Mesothelial cell of epicardium (in vitro differentiated cells): Measurements from ENCODE around the gene CYTH1. TPM values are rescaled to one million over a fixed set of nuclear protein-coding genes. Genes with fewer than 3 reads are reported as not detected.
A peak's percentile ranks its signal among the peaks of the same experiment; 100 is the strongest.

Experiments used
- DNase-seq, 2 experiments: peaks; one replicate each; pipeline ENCODE4 v3.0.0; 2021; ENCODE audit warnings: low spot score in 2 of 2; ENCODE audit not compliant: unreplicated experiment in 2 of 2
- H3K27ac Mint-ChIP-seq: 2 replicates; pipeline ENCODE4 v1.8.0; 2021; ENCODE audit warnings: mixed read lengths
- H3K27me3 Mint-ChIP-seq: 2 replicates; pipeline ENCODE4 v1.8.0; 2021; ENCODE audit warnings: low read depth, mixed read lengths
- H3K36me3 Mint-ChIP-seq: 2 replicates; pipeline ENCODE4 v1.8.0; 2021; ENCODE audit warnings: mixed read lengths
- H3K4me1 Mint-ChIP-seq: 2 replicates; pipeline ENCODE4 v1.8.0; 2021; ENCODE audit warnings: mixed read lengths
- H3K4me3 Mint-ChIP-seq: 2 replicates; pipeline ENCODE4 v1.8.0; 2021; ENCODE audit warnings: mild to moderate bottlenecking, moderate library complexity, mixed read lengths
- H3K9me3 Mint-ChIP-seq: 2 replicates; pipeline ENCODE4 v1.8.0; 2021; ENCODE audit warnings: mixed read lengths
- CTCF ChIP-seq: fragments of 200-600 bp; sonication (generic); IDR thresholded peaks from one replicate; pipeline ENCODE4 v1.5.0; 2021; ENCODE audit warnings: antibody characterized with exemption; ENCODE audit not compliant: unreplicated experiment
- total RNA-seq: library from RNA; stranded (reverse); gene quantifications from 3 replicates; pipeline ENCODE4 v1.2.1, GENCODE V29; 2021

The CYTH1 gene
- total RNA-seq, 1 donor from 2014 or later: 42.8 TPM

GRCh38 chr17:78798695-78799559 lies 16.9 kb upstream of the CYTH1 start:
- Mint-ChIP-seq H3K4me3 (no peak overlapping the region), H3K9me3 (no peaks in the 10 kb centered on the region), H3K27ac (no peak overlapping the region), H3K36me3 (peaks cover 48% of the 10 kb centered on the region), H3K4me1 (peaks cover 8% of the 10 kb centered on the region), H3K27me3 (no peaks in the 10 kb centered on the region)
- TF ChIP-seq CTCF: peak; percentile 30
- no peak for DNase-seq

GRCh38 chr17:78797691-78798585 lies 15.9 kb upstream of the CYTH1 start:
- H3K27me3 Mint-ChIP-seq: no peaks in the 10 kb centered on the region
- no peak overlapping the region for H3K4me3 Mint-ChIP-seq

DNA sequence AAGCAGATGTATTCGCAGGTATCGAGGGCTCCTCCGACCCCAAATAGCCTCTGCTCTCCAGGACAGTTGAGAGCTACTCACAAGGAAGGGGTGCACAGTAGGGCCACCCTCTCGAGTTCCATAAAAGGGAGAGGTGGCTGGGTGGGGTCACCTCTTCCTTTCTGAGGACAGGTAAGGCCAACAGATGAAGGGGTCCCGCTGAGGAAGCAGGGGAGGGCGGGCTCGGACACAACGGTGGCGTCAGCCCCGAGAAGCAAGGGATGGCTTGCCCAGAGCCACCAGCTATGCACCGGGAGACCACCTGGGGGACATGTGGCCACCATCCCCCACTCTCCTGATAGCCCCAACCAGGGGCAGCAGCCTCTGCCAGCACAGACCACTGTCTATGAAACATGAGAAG lies 15.1 kb upstream of the CYTH1 start:
- Mint-ChIP-seq H3K27me3 (no peaks in the 10 kb centered on the region), H3K4me3 (no peak overlapping the region), H3K27ac (no peak overlapping the region), H3K36me3 (peaks cover 36% of the 10 kb centered on the region), H3K9me3 (no peaks in the 10 kb centered on the region), H3K4me1 (peaks cover 8% of the 10 kb centered on the region)
- TF ChIP-seq CTCF: no peak
- no peak for DNase-seq

More at GRCh38 chr17:78797691-78798585, 15.9 kb upstream of the CYTH1 start:
- no peak for TF ChIP-seq CTCF
- H3K4me1 Mint-ChIP-seq: peaks cover 8% of the 10 kb centered on the region
- H3K9me3 Mint-ChIP-seq: no peaks in the 10 kb centered on the region
- peaks cover 42% of the 10 kb centered on the region for H3K36me3 Mint-ChIP-seq
- no peak overlapping the region for H3K27ac Mint-ChIP-seq
- DNase-seq: no peak

GRCh38 chr17:78796517-78796900 lies 14.4 kb upstream of the CYTH1 start:
- peaks cover 11% of the 10 kb centered on the region for H3K4me1 Mint-ChIP-seq
- no peaks in the 10 kb centered on the region for H3K9me3 Mint-ChIP-seq
- DNase-seq: no peak
- no peak overlapping the region for H3K4me3 Mint-ChIP-seq
- peaks cover 35% of the 10 kb centered on the region for H3K36me3 Mint-ChIP-seq
- H3K27ac Mint-ChIP-seq: no peak overlapping the region
- H3K27me3 Mint-ChIP-seq: no peaks in the 10 kb centered on the region
- no peak for TF ChIP-seq CTCF

DNA sequence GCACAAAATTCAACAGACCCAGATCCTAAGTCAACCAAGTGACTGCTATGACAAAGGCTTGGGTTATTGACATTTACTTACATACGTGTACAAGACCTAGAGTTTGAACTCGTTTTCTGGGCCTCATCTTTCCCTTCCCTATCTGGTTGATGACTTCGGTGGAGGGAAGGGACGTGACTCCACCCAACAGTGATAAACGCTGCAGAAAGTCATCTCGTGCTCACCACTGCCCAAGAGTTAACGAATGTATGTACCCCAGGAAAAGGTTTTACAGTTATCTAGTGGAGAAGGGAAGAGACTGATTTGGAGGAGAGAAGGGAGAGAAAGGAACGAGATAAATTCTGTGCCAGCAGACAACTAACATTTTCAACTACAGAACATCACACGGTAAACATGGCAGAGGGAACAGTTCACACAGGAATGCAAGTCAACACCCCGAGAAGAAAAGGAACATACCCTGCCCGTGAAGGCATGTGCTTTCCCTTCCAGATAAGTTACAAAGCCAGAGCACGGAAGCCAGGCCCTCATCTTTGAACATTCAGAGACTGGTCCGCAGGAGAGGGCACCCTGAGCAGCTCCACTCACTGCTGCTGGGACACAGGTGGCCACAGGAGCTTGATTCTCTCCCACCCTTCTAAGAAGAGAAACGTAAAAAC lies 13.9 kb upstream of the CYTH1 start:
- no peak for TF ChIP-seq CTCF
- H3K4me1 Mint-ChIP-seq: peaks cover 10% of the 10 kb centered on the region
- DNase-seq: no peak
- H3K27ac Mint-ChIP-seq: no peak overlapping the region
- H3K27me3 Mint-ChIP-seq: no peaks in the 10 kb centered on the region
- no peaks in the 10 kb centered on the region for H3K9me3 Mint-ChIP-seq
- H3K4me3 Mint-ChIP-seq: no peak overlapping the region
- peaks cover 35% of the 10 kb centered on the region for H3K36me3 Mint-ChIP-seq
